Activated CD4-positive, alpha-beta memory T cell treated with anti-CD3 and anti-CD28 coated beads, Interleukin-2, amount 10 ng/mL, durations not matched to agents 7 days and 5 days (primary cell): ENCODE results near the gene TMEM250. TPM values are rescaled to one million over a fixed set of nuclear protein-coding genes. Genes with fewer than 3 reads are reported as not detected.
"Not testable (repeated sequence)": the region's sequence is repeated elsewhere in the genome, so short reads cannot be mapped to it uniquely, and the experiment has no call there.

Experiments
- CTCF ChIA-PET: fragments of 350-600 bp; sonication (Branson Sonifier 250); formaldehyde crosslinking; loops from one replicate; lab custom pipeline; 2021; ENCODE audit warnings: antibody characterized with exemption, inconsistent platforms; lab: Charles Lee
- POLR2A ChIA-PET: fragments of 350-600 bp; sonication (Branson Sonifier 250); formaldehyde crosslinking; loops from one replicate; lab custom pipeline; 2021; ENCODE audit warnings: antibody characterized with exemption; lab: Charles Lee
- DNase-seq: peaks from one replicate; pipeline ENCODE4 v3.0.0-alpha.2; 2020
- H3K27ac Mint-ChIP-seq: one replicate; pipeline ENCODE4 v1.8.0; 2021; ENCODE audit warnings: mild to moderate bottlenecking, mixed read lengths
- H3K27me3 Mint-ChIP-seq: one replicate; pipeline ENCODE4 v1.8.0; 2021; ENCODE audit warnings: mixed read lengths
- H3K36me3 Mint-ChIP-seq: one replicate; pipeline ENCODE4 v1.8.0; 2021; ENCODE audit warnings: low read depth, mixed read lengths
- H3K4me1 Mint-ChIP-seq: one replicate; pipeline ENCODE4 v1.8.0; 2021; ENCODE audit warnings: mixed read lengths
- H3K4me3 Mint-ChIP-seq: one replicate; pipeline ENCODE4 v1.8.0; 2021; ENCODE audit warnings: mild to moderate bottlenecking, mixed read lengths
- H3K9me3 Mint-ChIP-seq: one replicate; pipeline ENCODE4 v1.8.0; 2021; ENCODE audit warnings: mixed read lengths
- total RNA-seq, 2 experiments: library from RNA; stranded (reverse); gene quantifications; one replicate each; pipeline ENCODE4 v1.2.3, GENCODE V29; 2021

The TMEM250 gene
- total RNA-seq, 2 experiments from 2014 or later = 47.0 to 49.0 TPM

DNA sequence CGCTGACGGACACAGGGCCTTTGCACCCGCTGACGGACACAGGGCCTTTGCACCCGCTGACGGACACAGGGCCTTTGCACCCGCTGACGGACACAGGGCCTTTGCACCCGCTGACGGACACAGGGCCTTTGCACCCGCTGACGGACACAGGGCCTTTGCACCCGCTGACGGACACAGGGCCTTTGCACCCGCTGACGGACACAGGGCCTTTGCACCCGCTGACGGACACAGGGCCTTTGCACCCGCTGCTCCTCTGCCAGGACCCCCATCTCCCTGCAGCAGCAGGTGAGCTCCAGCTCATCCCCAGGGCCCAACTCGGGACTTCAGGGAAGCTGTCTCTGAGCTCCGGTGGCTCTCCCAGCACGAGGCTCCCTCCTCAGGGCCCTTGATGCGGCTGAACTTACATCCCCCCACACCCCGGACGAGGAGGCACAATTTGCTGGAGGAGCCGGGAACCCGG lies 17.0 kb downstream of the TMEM250 start:
- peaks cover 23% of the 10 kb centered on the region for H3K4me1 Mint-ChIP-seq
- H3K36me3 Mint-ChIP-seq, H3K9me3 Mint-ChIP-seq, H3K27me3 Mint-ChIP-seq, DNase-seq, H3K27ac Mint-ChIP-seq, H3K4me3 Mint-ChIP-seq, CTCF ChIA-PET: not testable (repeated sequence)
- POLR2A ChIA-PET = interaction anchor here (1.9 kb wide), 1 partner anchor 9 kb away, joined by 7 read pairs; no protein-coding TSS in a partner anchor

DNA sequence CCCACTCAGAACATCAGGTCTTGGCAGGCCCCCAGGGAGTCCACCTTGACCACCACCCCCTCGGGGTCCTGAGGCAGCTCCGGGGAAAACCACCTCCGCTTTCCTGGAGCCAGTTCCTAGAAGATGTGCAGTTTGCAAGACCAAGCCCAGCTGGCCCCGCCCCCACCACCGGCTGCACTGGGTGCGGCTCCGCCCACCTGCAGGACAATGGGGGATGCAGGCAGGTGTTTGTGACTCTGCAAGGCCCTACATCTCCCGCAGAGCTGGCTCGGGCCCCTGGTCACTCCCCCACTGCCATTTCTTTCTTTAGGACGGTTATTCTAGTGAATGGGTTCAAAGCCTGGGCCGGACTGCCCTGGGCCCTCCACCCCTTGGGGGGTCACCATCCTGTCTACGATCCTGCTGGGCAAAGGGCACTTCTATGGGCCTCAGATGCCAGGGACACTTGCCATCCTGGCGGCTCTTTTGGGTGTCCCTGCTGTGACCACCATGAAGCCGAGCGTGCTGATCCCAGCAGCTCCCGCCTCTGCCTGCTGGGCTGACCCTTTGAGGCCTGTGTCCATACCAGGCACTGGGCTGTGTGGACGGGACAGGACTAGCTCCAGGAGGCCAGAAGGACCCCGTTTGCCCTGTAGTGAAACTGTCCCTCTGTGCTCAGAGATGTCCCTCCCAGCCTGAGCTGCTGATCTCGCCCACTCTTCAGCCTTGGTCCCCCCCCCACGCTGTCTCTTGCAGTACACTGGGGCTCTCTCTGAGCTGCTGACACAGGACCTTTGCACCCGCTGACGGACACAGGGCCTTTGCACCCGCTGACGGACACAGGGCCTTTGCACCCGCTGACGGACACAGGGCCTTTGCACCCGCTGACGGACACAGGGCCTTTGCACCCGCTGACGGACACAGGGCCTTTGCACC lies 17.7 kb downstream of the TMEM250 start:
- CTCF ChIA-PET = no interaction called here

DNA sequence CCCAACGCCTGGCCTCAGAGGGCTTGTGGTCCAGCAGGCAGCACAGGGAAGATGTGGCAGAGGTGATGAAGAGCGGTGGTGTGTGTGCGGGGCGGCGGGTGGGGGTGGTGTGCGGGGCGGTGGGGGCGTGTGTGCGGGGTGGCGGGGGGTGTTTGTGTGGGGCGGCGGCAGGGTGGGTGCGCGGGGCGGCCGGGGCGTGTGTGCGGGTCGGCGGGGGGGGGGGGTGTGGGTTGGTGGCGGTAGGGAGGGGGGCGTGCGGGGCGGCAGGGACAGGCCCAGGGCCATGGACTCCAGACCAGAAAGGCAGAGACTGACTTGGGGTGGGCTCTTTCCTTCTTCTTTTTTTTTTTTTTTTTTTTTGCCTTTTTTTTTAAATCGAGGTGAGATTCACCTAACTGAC lies 19.1 kb downstream of the TMEM250 start:
- DNase-seq = no peak
- Mint-ChIP-seq H3K4me1 (peaks cover 14% of the 10 kb centered on the region), H3K9me3 (no peaks in the 10 kb centered on the region), H3K4me3 (no peak overlapping the region), H3K36me3 (no peaks in the 10 kb centered on the region), H3K27me3 (no peaks in the 10 kb centered on the region), H3K27ac (no peak overlapping the region)
- POLR2A ChIA-PET = no interaction called here
- CTCF ChIA-PET = no interaction called here

More for the DNA sequence above, 17.7 kb downstream of the TMEM250 start:
- POLR2A ChIA-PET = interaction anchor here (1.9 kb wide), 1 partner anchor 10 kb away, joined by 7 read pairs; no protein-coding TSS in a partner anchor
- H3K4me1 Mint-ChIP-seq = peaks cover 20% of the 10 kb centered on the region
- H3K36me3 Mint-ChIP-seq = no peaks in the 10 kb centered on the region
- no peaks in the 10 kb centered on the region for H3K27me3 Mint-ChIP-seq
- no peak overlapping the region for H3K27ac Mint-ChIP-seq
- H3K9me3 Mint-ChIP-seq = no peaks in the 10 kb centered on the region
- no peak overlapping the region for H3K4me3 Mint-ChIP-seq
- no peak for DNase-seq

DNA sequence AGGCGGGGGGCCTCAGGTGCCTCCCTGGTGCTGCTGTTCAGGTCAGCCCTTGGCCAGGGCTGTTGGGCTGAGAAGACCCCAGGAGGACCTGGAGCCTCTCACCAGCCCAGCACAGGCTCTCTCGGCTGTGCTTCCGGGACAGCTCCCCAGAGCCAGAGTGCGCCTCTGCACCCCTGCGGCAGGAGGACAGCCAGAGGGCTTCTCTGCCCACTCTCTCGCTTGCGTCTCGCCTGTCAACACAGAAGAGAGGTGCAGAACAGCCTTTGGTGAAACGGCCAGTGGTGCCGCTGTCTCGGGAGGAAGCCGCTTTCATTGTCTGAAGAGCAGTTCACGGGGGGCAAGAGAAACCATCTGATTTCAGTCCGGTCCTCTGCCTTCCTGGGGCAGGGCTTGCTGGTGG lies 19.8 kb downstream of the TMEM250 start:
- Mint-ChIP-seq H3K36me3 (no peaks in the 10 kb centered on the region), H3K27ac (no peak overlapping the region), H3K27me3 (no peaks in the 10 kb centered on the region), H3K9me3 (no peaks in the 10 kb centered on the region), H3K4me1 (peaks cover 14% of the 10 kb centered on the region), H3K4me3 (no peak overlapping the region)
- ChIA-PET CTCF (no interaction called here), POLR2A (interaction anchor here (5.9 kb wide), 1 partner anchor 10 kb away, joined by 123 read pairs; no protein-coding TSS in a partner anchor)
- DNase-seq = no peak

DNA sequence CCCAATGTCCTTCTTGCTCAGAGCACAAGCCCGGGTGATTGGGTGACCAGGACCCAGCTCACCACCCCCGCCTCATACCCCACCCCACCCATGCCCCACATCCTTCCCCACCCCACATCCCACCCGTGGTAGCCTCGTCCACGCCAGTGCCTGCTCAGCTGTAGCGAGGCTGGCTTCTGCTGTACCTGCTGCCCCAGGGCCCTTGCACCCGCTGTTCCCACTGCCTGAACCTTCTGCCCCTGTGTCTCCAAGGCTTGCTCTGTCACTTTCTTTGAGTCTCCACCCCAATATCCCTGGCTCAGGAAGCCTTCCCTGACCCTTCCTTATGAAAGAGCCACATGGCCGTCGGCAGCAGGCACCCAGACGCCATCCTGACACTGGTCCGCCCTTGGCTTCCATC lies 20.5 kb downstream of the TMEM250 start:
- no peaks in the 10 kb centered on the region for H3K9me3 Mint-ChIP-seq
- CTCF ChIA-PET = no interaction called here
- POLR2A ChIA-PET = interaction anchor here (5.9 kb wide), 1 partner anchor 10 kb away, joined by 123 read pairs; no protein-coding TSS in a partner anchor
- H3K4me1 Mint-ChIP-seq = peaks cover 16% of the 10 kb centered on the region
- no peak overlapping the region for H3K4me3 Mint-ChIP-seq
- H3K27ac Mint-ChIP-seq = no peak overlapping the region
- H3K27me3 Mint-ChIP-seq = no peaks in the 10 kb centered on the region
- no peak for DNase-seq
- H3K36me3 Mint-ChIP-seq = no peaks in the 10 kb centered on the region

DNA sequence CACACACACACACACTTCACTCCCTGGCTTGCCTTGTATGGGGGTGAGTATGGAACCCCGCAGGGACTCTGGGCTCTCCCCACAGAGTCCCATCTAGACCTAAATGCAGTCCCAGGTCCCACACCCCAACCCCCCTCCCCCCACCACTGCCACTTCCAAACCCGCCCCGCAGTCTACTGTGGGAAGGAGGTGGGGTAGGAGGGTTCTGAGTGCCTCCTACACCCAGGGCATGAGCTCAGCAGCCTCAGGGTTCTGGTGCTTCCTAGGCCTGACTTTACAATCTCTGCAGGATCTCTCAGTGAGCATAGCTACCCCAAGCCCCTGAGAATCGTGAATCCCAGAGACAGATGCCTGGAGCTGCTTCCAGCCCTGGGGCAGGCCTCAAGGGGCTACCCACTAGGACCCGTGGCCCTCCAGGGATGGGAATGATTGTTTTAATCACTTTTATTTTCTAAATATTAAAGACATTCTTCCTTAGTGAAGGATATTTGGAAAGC lies 22.1 kb downstream of the TMEM250 start:
- H3K9me3 Mint-ChIP-seq = no peaks in the 10 kb centered on the region
- DNase-seq = no peak
- H3K36me3 Mint-ChIP-seq = no peaks in the 10 kb centered on the region
- H3K4me3 Mint-ChIP-seq = peak overlapping the region; percentile 65
- no peaks in the 10 kb centered on the region for H3K27me3 Mint-ChIP-seq
- ChIA-PET POLR2A (interaction anchor here (0.5 to 5.9 kb wide), 4 partner anchors 12 to 22 kb away, joined by 3 to 123 read pairs (median 13); partner anchors contain the start of gene TMEM250), CTCF (interaction anchor here (1.1 kb wide), 1 partner anchor 127 kb away, joined by 4 read pairs; no protein-coding TSS in a partner anchor)
- no peak overlapping the region for H3K27ac Mint-ChIP-seq
- peaks cover 19% of the 10 kb centered on the region for H3K4me1 Mint-ChIP-seq

DNA sequence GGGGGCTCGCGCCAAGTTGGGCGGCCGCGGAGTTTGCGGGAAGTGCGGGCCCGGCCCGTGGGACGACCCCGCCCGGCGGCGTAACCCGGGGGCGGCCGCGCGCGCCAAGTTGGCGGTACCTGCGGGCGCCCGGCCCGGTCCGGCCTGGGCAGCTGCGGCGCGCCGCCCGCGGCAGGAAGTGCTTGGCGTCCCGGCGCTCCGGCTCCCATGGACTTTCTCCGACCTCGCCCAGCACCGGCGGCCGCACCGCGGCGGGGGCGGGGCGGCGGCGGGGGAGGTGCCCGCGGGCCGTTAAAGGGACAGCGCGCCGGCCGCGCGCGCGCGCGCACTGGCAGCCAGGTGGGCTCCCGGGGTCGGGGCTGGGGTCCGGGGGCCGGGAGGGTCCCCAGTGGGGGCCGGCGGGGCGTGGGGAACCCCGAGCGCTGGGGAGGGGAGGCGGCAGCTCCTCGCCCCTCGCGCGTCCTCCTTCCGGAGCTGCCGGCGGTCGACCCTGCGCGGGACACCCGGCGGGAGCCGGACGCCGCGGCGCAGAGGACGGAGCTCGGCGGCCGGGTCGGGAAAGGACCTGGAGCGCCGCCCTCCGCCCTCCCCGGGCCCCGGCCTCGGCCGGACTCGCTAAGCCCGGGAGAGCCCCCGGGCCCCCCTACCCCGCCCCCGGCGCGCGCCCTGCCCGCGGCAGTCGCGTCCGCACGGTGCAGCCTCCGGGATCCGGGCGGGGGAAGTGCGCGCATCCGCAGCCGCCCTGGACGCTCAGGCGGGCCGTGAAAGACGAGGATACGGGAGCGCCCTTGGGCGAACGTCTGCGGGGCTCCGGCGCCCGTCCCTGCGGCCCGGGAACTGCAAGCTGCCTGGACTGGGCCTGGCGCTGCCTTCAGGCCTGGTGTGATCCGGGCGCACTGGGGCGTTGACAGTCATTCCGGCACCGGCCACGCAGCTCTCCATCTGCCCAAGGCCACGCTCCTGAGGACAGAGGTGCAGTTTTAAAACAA lies 23.3 kb downstream of the TMEM250 start, which contains the start of gene NACC2:
Gene NACC2, minus strand, starts transcription at position 220 of the 989 bp plus-strand sequence. CDS start 44,768 bp downstream, outside the sequence.
- POLR2A ChIA-PET = interaction anchor here (1.3 to 5.9 kb wide), 3 partner anchors 13 to 23 kb away, joined by 5 to 123 read pairs (median 21); partner anchors contain the start of gene TMEM250
- Mint-ChIP-seq H3K27ac (peak within 1 kb of the TSS; percentile 40), H3K27me3 (no peaks in the 10 kb centered on the region), H3K9me3 (no peaks in the 10 kb centered on the region), H3K4me3 (peak within 1 kb of the TSS; percentile 73), H3K36me3 (no peaks in the 10 kb centered on the region), H3K4me1 (peaks cover 19% of the 10 kb centered on the region)
- DNase-seq = peak; percentile 49
- CTCF ChIA-PET = interaction anchor here (0.6 to 1.1 kb wide), 2 partner anchors 126 to 136 kb away, joined by 3 to 4 read pairs; no protein-coding TSS in a partner anchor

DNA sequence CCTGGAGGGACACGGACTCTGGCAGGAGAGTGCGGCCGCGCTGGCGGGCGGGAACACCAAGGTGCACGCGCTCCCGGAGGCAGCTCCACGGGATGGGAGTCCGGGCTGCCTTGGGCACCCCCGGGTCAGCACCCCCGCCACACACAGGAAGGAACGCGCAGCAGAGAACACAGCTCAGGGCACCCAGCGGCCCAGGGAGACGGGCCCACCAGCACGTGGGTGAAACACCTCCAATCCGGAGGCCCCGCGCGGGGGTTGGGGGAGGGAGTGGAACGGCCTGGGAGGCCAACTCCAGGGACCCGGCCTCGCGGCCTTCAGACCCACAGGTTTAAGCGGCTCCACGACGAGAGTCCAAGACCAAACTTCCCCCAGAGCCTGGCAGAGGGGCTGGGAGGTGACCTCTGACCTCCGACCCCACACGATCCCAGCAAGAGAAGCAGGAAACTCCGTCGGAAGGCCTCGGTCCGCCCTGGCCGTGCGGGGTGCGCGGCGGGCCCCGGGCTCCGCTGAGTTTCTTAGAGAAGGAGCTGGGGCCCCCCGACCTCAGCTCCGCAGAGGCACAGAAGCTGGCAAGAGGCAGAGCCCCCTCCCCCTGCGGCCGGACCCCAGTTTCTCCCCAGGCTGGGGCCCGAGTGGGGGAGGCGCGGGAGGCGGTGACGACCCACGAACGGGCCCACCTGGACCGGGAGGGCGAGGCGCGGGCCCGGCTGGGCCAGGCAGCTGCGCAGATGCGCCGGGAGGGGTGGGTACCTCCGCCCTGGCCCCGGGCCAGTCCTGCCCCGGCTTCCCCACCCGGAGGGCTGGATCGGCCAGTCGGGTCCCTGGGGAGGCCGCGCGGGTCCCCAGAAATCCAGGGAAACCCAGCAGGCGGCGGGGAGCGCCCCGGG lies 24.4 kb downstream of the TMEM250 start:
- Mint-ChIP-seq H3K36me3 (no peaks in the 10 kb centered on the region), H3K27me3 (no peaks in the 10 kb centered on the region), H3K27ac (no peak overlapping the region), H3K4me3 (peak overlapping the region; percentile 73), H3K9me3 (no peaks in the 10 kb centered on the region), H3K4me1 (peaks cover 24% of the 10 kb centered on the region)
- peak; percentile 61 for DNase-seq
- CTCF ChIA-PET = interaction anchor here (1.2 to 1.3 kb wide), 2 partner anchors 15 to 28 kb away, joined by 3 to 8 read pairs; no protein-coding TSS in a partner anchor
- POLR2A ChIA-PET = interaction anchor here (0.8 to 5.9 kb wide), 3 partner anchors 14 to 28 kb away, joined by 3 to 123 read pairs (median 21); partner anchors contain the start of gene TMEM250

DNA sequence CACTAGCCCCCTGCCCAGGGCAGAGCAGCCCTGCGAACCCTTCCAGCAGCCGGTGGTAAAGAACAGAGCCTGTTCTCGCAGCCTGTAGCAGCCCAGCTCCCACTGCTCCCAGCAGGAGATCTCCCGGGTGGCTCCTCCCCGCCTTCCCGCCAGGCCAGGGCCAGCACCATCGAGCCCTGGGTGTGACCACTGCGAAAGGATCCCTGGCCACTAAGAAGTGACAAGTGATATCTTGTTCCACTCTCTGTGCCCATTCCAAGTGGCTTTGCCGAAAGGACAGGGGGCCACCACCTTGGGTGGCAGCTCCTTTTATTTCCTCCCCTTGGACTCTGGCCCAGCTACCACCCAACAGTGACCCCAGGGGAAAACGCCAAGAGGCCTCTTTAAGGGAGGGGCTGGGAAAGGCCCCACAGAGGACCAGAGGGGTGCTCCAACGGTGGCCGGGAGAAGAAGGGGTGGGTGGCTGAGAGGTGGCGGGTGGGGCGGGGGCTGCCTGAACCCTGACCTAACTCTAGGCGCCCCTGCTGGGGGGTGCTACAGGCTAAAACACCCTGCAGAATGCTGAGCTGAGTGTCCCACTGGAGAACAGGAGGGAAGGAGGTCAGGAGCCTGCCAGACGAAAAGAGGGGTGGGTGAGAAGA lies 25.2 kb downstream of the TMEM250 start:
- Mint-ChIP-seq H3K9me3 (no peaks in the 10 kb centered on the region), H3K4me3 (peak overlapping the region; percentile 73), H3K4me1 (peaks cover 19% of the 10 kb centered on the region), H3K27ac (no peak overlapping the region), H3K36me3 (no peaks in the 10 kb centered on the region), H3K27me3 (no peaks in the 10 kb centered on the region)
- CTCF ChIA-PET = interaction anchor here (1.2 to 1.3 kb wide), 2 partner anchors 16 to 29 kb away, joined by 3 to 8 read pairs; no protein-coding TSS in a partner anchor
- POLR2A ChIA-PET = interaction anchor here (3.6 to 5.9 kb wide), 2 partner anchors 15 to 25 kb away, joined by 21 to 123 read pairs; partner anchors contain the start of gene TMEM250
- no peak for DNase-seq

DNA sequence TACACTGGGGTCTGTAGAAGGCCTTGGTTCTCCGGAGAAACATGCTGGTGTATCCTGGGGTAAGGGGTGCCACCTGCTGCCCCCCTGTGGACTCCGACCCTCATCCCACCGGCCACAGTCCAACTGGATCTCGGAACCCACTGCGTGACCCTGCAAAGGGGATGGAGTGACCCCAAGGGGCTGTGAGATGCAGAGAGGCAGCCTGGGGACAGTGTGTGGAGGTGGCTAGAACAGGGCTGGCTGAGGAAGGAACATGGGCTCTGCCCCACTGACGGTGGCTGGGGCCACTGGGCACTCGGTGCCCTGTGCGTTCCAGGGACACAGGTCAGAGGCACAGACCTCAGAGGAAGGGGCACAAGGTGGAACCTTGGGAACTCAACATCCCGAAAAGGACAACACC lies 25.9 kb downstream of the TMEM250 start:
- ChIA-PET POLR2A (interaction anchor here (3.6 kb wide), 1 partner anchor 26 kb away, joined by 21 read pairs; the partner anchor contains the start of gene TMEM250), CTCF (no interaction called here)
- Mint-ChIP-seq H3K36me3 (no peaks in the 10 kb centered on the region), H3K9me3 (no peaks in the 10 kb centered on the region), H3K27me3 (no peaks in the 10 kb centered on the region), H3K4me1 (peaks cover 17% of the 10 kb centered on the region), H3K27ac (no peak overlapping the region), H3K4me3 (peak overlapping the region; percentile 56)
- DNase-seq = no peak

DNA sequence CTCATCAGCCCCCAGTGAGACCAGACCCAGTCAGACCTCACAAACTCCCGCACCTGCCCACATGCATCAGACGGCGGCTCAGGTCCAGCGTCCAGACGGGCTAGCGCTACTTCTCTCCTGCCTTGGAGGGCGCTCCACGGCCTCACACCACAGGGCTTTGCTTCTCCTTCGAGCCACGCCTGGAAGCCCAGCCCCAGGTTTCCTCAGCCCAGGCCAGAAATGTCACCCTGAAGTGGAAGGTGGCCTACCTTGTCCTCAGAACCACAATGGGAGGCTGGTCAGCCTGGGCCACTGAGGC lies 26.4 kb downstream of the TMEM250 start:
- H3K4me3 Mint-ChIP-seq = no peak overlapping the region
- no peaks in the 10 kb centered on the region for H3K9me3 Mint-ChIP-seq
- H3K4me1 Mint-ChIP-seq = peaks cover 17% of the 10 kb centered on the region
- POLR2A ChIA-PET = no interaction called here
- no peaks in the 10 kb centered on the region for H3K36me3 Mint-ChIP-seq
- no peaks in the 10 kb centered on the region for H3K27me3 Mint-ChIP-seq
- CTCF ChIA-PET = no interaction called here
- DNase-seq = no peak
- H3K27ac Mint-ChIP-seq = no peak overlapping the region
